Activated CD8-positive, alpha-beta memory T cell treated with anti-CD3 and anti-CD28 coated beads for 24 hours (primary cell): ENCODE results near the gene ORAI3.

Source experiments
- DNase-seq: peaks from one replicate; pipeline ENCODE4 v3.0.0-alpha.2; 2020

Gene ORAI3

GRCh38 chr16:30976486-30976885, 27.6 kb downstream of the ORAI3 start:
- DNase-seq = no peak

GRCh38 chr16:30977502-30977901, 28.6 kb downstream of the ORAI3 start:
- no peak for DNase-seq

GRCh38 chr16:30979170-30980022, 30.5 kb downstream of the ORAI3 start:
- DNase-seq = no peak

GRCh38 chr16:30980023-30980371, 31.1 kb downstream of the ORAI3 start:
- DNase-seq = no peak

- no peak for DNase-seq
Measured at GRCh38 chr16:30980434-30980833, 31.6 kb downstream of the ORAI3 start.

- DNase-seq = no peak
Measured at GRCh38 chr16:30980959-30981358, 32.1 kb downstream of the ORAI3 start.

GRCh38 chr16:30982548-30983288, 33.9 kb downstream of the ORAI3 start:
- no peak for DNase-seq

- DNase-seq = no peak
Measured at GRCh38 chr16:30983289-30983889, 34.5 kb downstream of the ORAI3 start.

- DNase-seq = no peak
Measured at GRCh38 chr16:30983898-30984610, 35.2 kb downstream of the ORAI3 start.

- DNase-seq = peak; percentile 93
Measured at GRCh38 chr16:30984669-30985400, 36.0 kb downstream of the ORAI3 start, which contains the start of gene HSD3B7. Gene HSD3B7, plus strand, starts transcription at chr16:30985207. Its CDS starts 452 bp downstream, at chr16:30985659.

GRCh38 chr16:30985401-30986128, 36.7 kb downstream of the ORAI3 start:
- no peak for DNase-seq

- DNase-seq = no peak
Measured at GRCh38 chr16:30986129-30986991, 37.5 kb downstream of the ORAI3 start.

- no peak for DNase-seq
Measured at GRCh38 chr16:30987581-30988190, 38.8 kb downstream of the ORAI3 start.

- DNase-seq = no peak
Measured at GRCh38 chr16:30989469-30990047, 40.7 kb downstream of the ORAI3 start.

- no peak for DNase-seq
Measured at GRCh38 chr16:30990105-30990504, 41.2 kb downstream of the ORAI3 start.

GRCh38 chr16:30991052-30991451, 42.2 kb downstream of the ORAI3 start:
- DNase-seq = no peak

GRCh38 chr16:30992276-30992780, 43.5 kb downstream of the ORAI3 start:
- no peak for DNase-seq

- no peak for DNase-seq
Measured at GRCh38 chr16:30992931-30993816, 44.3 kb downstream of the ORAI3 start.
